B cell (primary cell): Measurements from ENCODE around the gene CYTH2. TPM values are rescaled to one million over a fixed set of nuclear protein-coding genes. Genes with fewer than 3 reads are reported as not detected.

Experiments
- ATAC-seq: fragments of 200-7000 bp; cut with Tn5 transposase; one replicate; pipeline ENCODE4 v1.10.0; 2021; ENCODE audit warnings: low read depth, mild to moderate bottlenecking, moderate number of reproducible peaks, moderate library complexity
- CTCF ChIA-PET: fragments of 350-600 bp; sonication (Branson Sonifier 250); formaldehyde crosslinking; loops from one replicate; lab custom pipeline; 2021; ENCODE audit warnings: antibody characterized with exemption, inconsistent platforms; lab: Charles Lee
- POLR2A ChIA-PET: fragments of 350-600 bp; sonication (Branson Sonifier 250); formaldehyde crosslinking; loops from one replicate; lab custom pipeline; 2021; ENCODE audit warnings: antibody characterized with exemption; lab: Charles Lee
- DNase-seq: peaks from one replicate; pipeline ENCODE4 v3.0.0; 2013
- H2AFZ ChIP-seq: 2 replicates; pipeline ENCODE4 v1.6.1; 2012; ENCODE audit warnings: mild to moderate bottlenecking, low read depth, low read length; ENCODE audit not compliant: insufficient read depth, poor library complexity, severe bottlenecking
- H3K27ac ChIP-seq, 2 donors: 1 replicate in 1 of 2; 2 replicates in 1 of 2; pipeline ENCODE4 v1.5.1; 2012 to 2013; ENCODE audit warnings: low read length in 2 of 2, mild to moderate bottlenecking in 2 of 2, moderate library complexity in 1 of 2
- H3K27me3 ChIP-seq, 4 experiments: fragments of 200-600 bp in 1 of 4; sonication (generic) in 1 of 4; replicated peaks in 1 of 4; 1 replicate in 2 of 4; 2 replicates in 2 of 4; pipeline versions ENCODE4 v1.6.1 to v1.7.0; 2013 to 2016; ENCODE audit warnings: low read length in 3 of 4, mild to moderate bottlenecking in 2 of 4, mixed read lengths in 1 of 4, moderate library complexity in 1 of 4; ENCODE audit not compliant: insufficient read depth in 4 of 4, control insufficient read depth in 3 of 4; ENCODE audit errors: control extremely low read depth in 1 of 4
- H3K36me3 ChIP-seq, 2 experiments: replicated peaks in 1 of 2; 1 replicate in 1 of 2; 2 replicates in 1 of 2; pipeline versions ENCODE4 v1.6.1 to v1.7.1; 2013; ENCODE audit warnings: low read length in 1 of 2; ENCODE audit not compliant: insufficient read depth in 2 of 2, control insufficient read depth in 1 of 2; ENCODE audit errors: control extremely low read depth in 1 of 2, extremely low read depth in 1 of 2
- H3K4me1 ChIP-seq, 2 donors: fragments of 200-600 bp in 1 of 2; sonication (generic) in 1 of 2; 1 replicate in 1 of 2; 2 replicates in 1 of 2; pipeline versions ENCODE4 v1.5.1 to v1.6.1; 2013 to 2017; ENCODE audit warnings: low read length in 2 of 2; ENCODE audit not compliant: control insufficient read depth in 2 of 2, insufficient read depth in 2 of 2
- H3K4me2 ChIP-seq: replicated peaks from 2 replicates; pipeline ENCODE3; 2012; ENCODE audit warnings: mild to moderate bottlenecking, low read depth, low read length; ENCODE audit not compliant: poor library complexity, severe bottlenecking
- H3K4me3 ChIP-seq, 5 experiments: fragments of 200-600 bp in 1 of 5; sonication (generic) in 1 of 5; 1 replicate in 3 of 5; 2 replicates in 2 of 5; pipeline versions ENCODE4 v1.5.1 to v1.7.0; 2011 to 2016; ENCODE audit warnings: low read length in 4 of 5, mild to moderate bottlenecking in 4 of 5, low read depth in 2 of 5, control low read depth in 1 of 5, moderate library complexity in 1 of 5; ENCODE audit not compliant: insufficient read depth in 1 of 5; ENCODE audit errors: control extremely low read depth in 1 of 5, extremely low read depth in 1 of 5
- H3K79me2 ChIP-seq: fragments of 200-600 bp; sonication (generic); one replicate; pipeline ENCODE4 v1.6.0; 2016; ENCODE audit warnings: low read length; ENCODE audit not compliant: control insufficient read depth, insufficient read depth
- H3K9ac ChIP-seq: fragments of 200-600 bp; sonication (generic); 2 replicates; pipeline ENCODE4 v1.6.1; 2017; ENCODE audit warnings: mild to moderate bottlenecking, low read length, moderate library complexity
- H3K9me3 ChIP-seq, 3 donors: one replicate each; pipeline versions ENCODE4 v1.6.1 to v1.7.1; 2013; ENCODE audit warnings: low read length in 2 of 3; ENCODE audit not compliant: control insufficient read depth in 2 of 3, insufficient read depth in 1 of 3; ENCODE audit errors: control extremely low read depth in 1 of 3
- H4K20me1 ChIP-seq: 2 replicates; pipeline ENCODE4 v1.6.0; 2012; ENCODE audit warnings: mild to moderate bottlenecking, low read length; ENCODE audit not compliant: insufficient read depth, control insufficient read depth, poor library complexity, severe bottlenecking
- H3K27ac Mint-ChIP-seq: one replicate; pipeline ENCODE4 v1.8.0; 2021; ENCODE audit warnings: mixed read lengths
- H3K27me3 Mint-ChIP-seq: one replicate; pipeline ENCODE4 v1.8.0; 2021; ENCODE audit warnings: mixed read lengths
- H3K4me1 Mint-ChIP-seq: one replicate; pipeline ENCODE4 v1.8.0; 2021; ENCODE audit warnings: mixed read lengths
- H3K4me3 Mint-ChIP-seq: one replicate; pipeline ENCODE4 v1.8.0; 2021; ENCODE audit warnings: mixed read lengths
- H3K9me3 Mint-ChIP-seq: one replicate; pipeline ENCODE4 v1.8.0; 2022; ENCODE audit warnings: mixed read lengths; ENCODE audit not compliant: insufficient read depth
- CTCF ChIP-seq: fragments of 200-600 bp; IDR thresholded peaks from one replicate; pipeline ENCODE4 v1.8.0; 2022; ENCODE audit warnings: antibody characterized with exemption, mild to moderate bottlenecking
- EZH2 ChIP-seq: IDR thresholded peaks from 2 replicates; pipeline ENCODE4 v1.6.1; 2012; ENCODE audit warnings: borderline replicate concordance, low read depth, mild to moderate bottlenecking, moderate library complexity, low read length; ENCODE audit not compliant: insufficient read depth, poor library complexity, severe bottlenecking
- WGBS: methylation state at CpG from one replicate; pipeline ENCODE4 v1.1.5; 2013; ENCODE audit warnings: missing lambda C conversion rate; ENCODE audit not compliant: insufficient coverage; 5-methylcytosine and 5-hydroxymethylcytosine counted together
- intact Hi-C: fragments of 100-400 bp; cut with micrococcal nuclease; formaldehyde crosslinking; loops from one replicate; pipeline ENCODE4 v1.10.0; 2022
- polyA plus RNA-seq: library from polyadenylated mRNA; depleted of rRNA; stranded (reverse); fragments of >200 nt; gene quantifications from 2 replicates; pipeline ENCODE4 v1.2.3, GENCODE V29; 2012
- total RNA-seq, 2 donors: library from RNA; stranded (reverse); fragments of 120-200 nt in 1 of 2; gene quantifications; 1 replicate in 1 of 2; 2 replicates in 1 of 2; pipeline versions ENCODE4 v1.2.3 to v1.2.4, GENCODE V29; 2013 to 2022

CYTH2 gene
- total and polyA plus RNA-seq, 2 donors (not counting 1 experiment from before 2014, with no cell fraction given), result 40.7 to 56.0 TPM

- peaks cover 0 to 6% of the 10 kb centered on the region in 2 donors for H3K4me1 ChIP-seq
- H3K9me3 ChIP-seq, result no peaks in the 10 kb centered on the region
- no peak overlapping the region for H3K4me2 ChIP-seq
- no peak overlapping the region for H3K9ac ChIP-seq
- Mint-ChIP-seq H3K9me3 (no peaks in the 10 kb centered on the region), H3K27ac (no peak overlapping the region), H3K27me3 (no peaks in the 10 kb centered on the region), H3K4me3 (no peak overlapping the region), H3K4me1 (peaks cover 8% of the 10 kb centered on the region)
- no CpG with 5 or more reads among the region's 2 CpGs for WGBS
- H3K27ac ChIP-seq, result no peak overlapping the region
- H3K4me3 ChIP-seq, result no peak overlapping the region
- H3K27me3 ChIP-seq, result no peaks in the 10 kb centered on the region
- H2AFZ ChIP-seq, result no peak overlapping the region
- peaks cover 27% of the 10 kb centered on the region for H4K20me1 ChIP-seq
- no peak for TF ChIP-seq CTCF
- TF ChIP-seq EZH2, result no peak
- ChIA-PET POLR2A (no interaction called here), CTCF (interaction anchor here (0.6 kb wide), 1 partner anchor 151 kb away, joined by 4 read pairs; no protein-coding TSS in a partner anchor)
- no peak for DNase-seq
- H3K36me3 ChIP-seq, result peaks cover 0 to 27% of the 10 kb centered on the region in 2 experiments
- H3K79me2 ChIP-seq, result peaks cover 11% of the 10 kb centered on the region
- intact Hi-C loops, result no loop called here
- no peak for ATAC-seq
Observed at GRCh38 chr19:48458016-48458415, 11.2 kb upstream of the CYTH2 start.

GRCh38 chr19:48461651-48461981 lies 7.6 kb upstream of the CYTH2 start:
- Mint-ChIP-seq H3K4me1 (no peaks in the 10 kb centered on the region), H3K9me3 (no peaks in the 10 kb centered on the region), H3K27me3 (no peaks in the 10 kb centered on the region), H3K4me3 (no peak overlapping the region), H3K27ac (no peak overlapping the region)
- H3K9me3 ChIP-seq, result no peaks in the 10 kb centered on the region
- H3K4me2 ChIP-seq, result no peak overlapping the region
- WGBS, result 98% methylated on average over 34 of the region's 36 CpGs
- CTCF ChIA-PET, result interaction anchor here (0.6 to 0.8 kb wide), 2 partner anchors 44 to 56 kb away, joined by 3 read pairs; no protein-coding TSS in a partner anchor
- no peak overlapping the region for H3K9ac ChIP-seq
- DNase-seq, result no peak
- no peaks in the 10 kb centered on the region for H3K4me1 ChIP-seq
- no peak overlapping the region for H3K27ac ChIP-seq
- peaks cover 0 to 1% (median 0%) of the 10 kb centered on the region in 4 experiments for H3K27me3 ChIP-seq
- no peaks in the 10 kb centered on the region for H3K79me2 ChIP-seq
- POLR2A ChIA-PET, result no interaction called here
- ATAC-seq, result no peak
- no peak for TF ChIP-seq EZH2
- no peak for TF ChIP-seq CTCF
- no peak overlapping the region for H3K4me3 ChIP-seq
- no peak overlapping the region for H2AFZ ChIP-seq
- no peaks in the 10 kb centered on the region for H4K20me1 ChIP-seq
- H3K36me3 ChIP-seq, result no peaks in the 10 kb centered on the region
- intact Hi-C loops, result no loop called here
